SK-N-MC (cell line): ENCODE data around the gene ZBED3.
A peak's percentile ranks its signal among the peaks of the same experiment; 100 is the strongest.

ENCODE experiments used
- DNase-seq: peaks from one replicate; pipeline ENCODE4 v3.0.0-alpha.2; 2011; ENCODE audit warnings: low read depth, low spot score
- H3K27ac ChIP-seq: fragments of 200-600 bp; sonication (generic); 2 replicates; pipeline ENCODE4 v1.5.1; 2016; ENCODE audit warnings: mixed run types
- H3K36me3 ChIP-seq: fragments of 200-600 bp; sonication (generic); 2 replicates; pipeline ENCODE4 v1.6.1; 2017; ENCODE audit warnings: antibody characterized with exemption, low read length, mixed read lengths; ENCODE audit not compliant: insufficient read depth
- H3K4me3 ChIP-seq: fragments of 200-600 bp; sonication (generic); 2 replicates; pipeline ENCODE4 v1.5.1; 2016
- H3K9ac ChIP-seq: fragments of 200-600 bp; sonication (generic); 2 replicates; pipeline ENCODE4 v1.8.0; 2017; ENCODE audit warnings: mixed run types, mixed read lengths; ENCODE audit not compliant: insufficient read length
- H3K9me3 ChIP-seq: fragments of 200-600 bp; sonication (generic); 2 replicates; pipeline ENCODE4 v1.6.1; 2017; ENCODE audit warnings: low read depth, mild to moderate bottlenecking, antibody characterized with exemption, low read length, moderate library complexity, mixed read lengths
- EZH2 ChIP-seq: fragments of 200-600 bp; sonication (generic); IDR thresholded peaks from one replicate; pipeline ENCODE4 v1.6.1; 2017; ENCODE audit warnings: antibody characterized with exemption
- FOXP2 ChIP-seq: optimal IDR thresholded peaks from 2 replicates; pipeline ENCODE3; 2011; ENCODE audit warnings: mild to moderate bottlenecking, moderate library complexity; ENCODE audit not compliant: insufficient read depth; ENCODE audit errors: extremely low read length, control extremely low read depth
- POLR2AphosphoS5 ChIP-seq: IDR thresholded peaks from 2 replicates; pipeline ENCODE4 v1.6.1; 2012; ENCODE audit warnings: mild to moderate bottlenecking, low read depth, low read length, borderline replicate concordance

Gene ZBED3

GRCh38 chr5:77086689-77087483 lies at the start of gene ZBED3:
Gene ZBED3, minus strand, starts transcription at chr5:77087285. Its CDS starts 9,407 bp downstream, at chr5:77077878.
- Histone ChIP-seq H3K9me3 (no peaks in the 10 kb centered on the region), H3K4me3 (peak within 1 kb of the TSS; percentile 92), H3K9ac (peak within 1 kb of the TSS; percentile 99), H3K27ac (peak within 1 kb of the TSS; percentile 91), H3K36me3 (peaks cover 28% of the 10 kb centered on the region)
- DNase-seq = peak; percentile 51
- TF ChIP-seq FOXP2 = no peak
- TF ChIP-seq POLR2AphosphoS5 = peak; percentile 68
- TF ChIP-seq EZH2 = no peak

GRCh38 chr5:77133061-77133758 lies 46.1 kb upstream of the ZBED3 start:
- H3K27ac ChIP-seq = no peak overlapping the region
- no peak overlapping the region for H3K9ac ChIP-seq
- no peak for DNase-seq
- no peak overlapping the region for H3K4me3 ChIP-seq
- TF ChIP-seq FOXP2 (no peak), EZH2 (no peak), POLR2AphosphoS5 (no peak)
- no peaks in the 10 kb centered on the region for H3K36me3 ChIP-seq
- no peaks in the 10 kb centered on the region for H3K9me3 ChIP-seq

GRCh38 chr5:77131361-77131760 lies 44.3 kb upstream of the ZBED3 start:
- DNase-seq = no peak
- Histone ChIP-seq H3K27ac (no peak overlapping the region), H3K4me3 (no peak overlapping the region), H3K9ac (no peak overlapping the region), H3K36me3 (no peaks in the 10 kb centered on the region), H3K9me3 (no peaks in the 10 kb centered on the region)
- TF ChIP-seq POLR2AphosphoS5 = no peak
- no peak for TF ChIP-seq EZH2
- no peak for TF ChIP-seq FOXP2

- no peaks in the 10 kb centered on the region for H3K9me3 ChIP-seq
- no peak overlapping the region for H3K9ac ChIP-seq
- TF ChIP-seq POLR2AphosphoS5 = no peak
- no peak for TF ChIP-seq EZH2
- TF ChIP-seq FOXP2 = no peak
- no peak overlapping the region for H3K4me3 ChIP-seq
- DNase-seq = no peak
- H3K27ac ChIP-seq = no peak overlapping the region
- H3K36me3 ChIP-seq = no peaks in the 10 kb centered on the region
These were observed 42.4 kb upstream of the ZBED3 start for GRCh38 chr5:77129391-77129990.

GRCh38 chr5:77128411-77129061 lies 41.5 kb upstream of the ZBED3 start:
- DNase-seq = no peak
- H3K9ac ChIP-seq = no peak overlapping the region
- no peak overlapping the region for H3K4me3 ChIP-seq
- no peaks in the 10 kb centered on the region for H3K36me3 ChIP-seq
- H3K9me3 ChIP-seq = no peaks in the 10 kb centered on the region
- no peak overlapping the region for H3K27ac ChIP-seq
- TF ChIP-seq POLR2AphosphoS5 (no peak), EZH2 (no peak), FOXP2 (no peak)

- Histone ChIP-seq H3K4me3 (no peak overlapping the region), H3K27ac (no peak overlapping the region), H3K36me3 (peaks cover 5% of the 10 kb centered on the region; the same call in 1 of the 2 replicates), H3K9ac (no peak overlapping the region), H3K9me3 (no peaks in the 10 kb centered on the region)
- no peak for DNase-seq
- TF ChIP-seq EZH2 (no peak), POLR2AphosphoS5 (no peak), FOXP2 (no peak)
These were observed 36.0 kb upstream of the ZBED3 start for GRCh38 chr5:77123057-77123456.

- Histone ChIP-seq H3K9ac (no peak overlapping the region), H3K27ac (no peak overlapping the region), H3K4me3 (no peak overlapping the region), H3K9me3 (no peaks in the 10 kb centered on the region), H3K36me3 (peaks cover 5% of the 10 kb centered on the region; the same call in 1 of the 2 replicates)
- TF ChIP-seq EZH2 = no peak
- no peak for TF ChIP-seq POLR2AphosphoS5
- TF ChIP-seq FOXP2 = no peak
- DNase-seq = no peak
These were observed 33.6 kb upstream of the ZBED3 start for GRCh38 chr5:77120706-77121105.

- no peak overlapping the region for H3K4me3 ChIP-seq
- H3K36me3 ChIP-seq = peaks cover 5% of the 10 kb centered on the region; the same call in 1 of the 2 replicates
- TF ChIP-seq POLR2AphosphoS5 (no peak), EZH2 (no peak), FOXP2 (no peak)
- H3K9me3 ChIP-seq = no peaks in the 10 kb centered on the region
- H3K9ac ChIP-seq = no peak overlapping the region
- no peak for DNase-seq
- no peak overlapping the region for H3K27ac ChIP-seq
These were observed 33.0 kb upstream of the ZBED3 start for GRCh38 chr5:77120086-77120485.
